Lung (tissue), 12 donors: ENCODE data around the gene SNRNP40. TPM values are rescaled to one million over a fixed set of nuclear protein-coding genes. Genes with fewer than 3 reads are reported as not detected.

Source experiments
- ATAC-seq: fragments of 200-7000 bp; cut with Tn5 transposase; one replicate; pipeline ENCODE4 v1.9.1; 2020; ENCODE audit warnings: moderate number of reproducible peaks; ENCODE audit not compliant: insufficient read depth, low FRiP score
- DNase-seq, 3 donors: peaks; one replicate each; pipeline ENCODE4 v3.0.0-alpha.2; 2013 to 2017
- H3K27ac ChIP-seq, 2 donors: one replicate each; pipeline ENCODE4 v1.5.1; 2013; ENCODE audit warnings: mild to moderate bottlenecking in 2 of 2, moderate library complexity in 2 of 2, control low read depth in 1 of 2, inconsistent platforms in 1 of 2, low read depth in 1 of 2, low read length in 1 of 2
- H3K27me3 ChIP-seq, 3 donors: one replicate each; pipeline ENCODE4 v1.5.1; 2013; ENCODE audit warnings: low read length in 2 of 3; ENCODE audit not compliant: control insufficient read depth in 3 of 3, insufficient read depth in 3 of 3
- H3K36me3 ChIP-seq, 4 donors: one replicate each; pipeline ENCODE4 v1.5.1; 2013; ENCODE audit warnings: low read length in 4 of 4, mild to moderate bottlenecking in 1 of 4, moderate library complexity in 1 of 4; ENCODE audit not compliant: control insufficient read depth in 4 of 4, insufficient read depth in 4 of 4
- H3K4me1 ChIP-seq, 5 donors: one replicate each; pipeline ENCODE4 v1.5.1; 2013; ENCODE audit warnings: low read length in 5 of 5, mild to moderate bottlenecking in 2 of 5, moderate library complexity in 1 of 5; ENCODE audit not compliant: control insufficient read depth in 5 of 5, insufficient read depth in 5 of 5
- H3K4me3 ChIP-seq: one replicate; pipeline ENCODE4 v1.5.1; 2013; ENCODE audit warnings: mild to moderate bottlenecking, control low read depth, moderate library complexity
- H3K9ac ChIP-seq, 2 donors: one replicate each; pipeline ENCODE4 v1.5.1; 2013; ENCODE audit warnings: low read length in 2 of 2, control low read depth in 1 of 2; ENCODE audit not compliant: insufficient read depth in 1 of 2
- H3K9me3 ChIP-seq, 4 donors: one replicate each; pipeline ENCODE4 v1.5.1; 2013; ENCODE audit warnings: low read length in 3 of 4, mild to moderate bottlenecking in 1 of 4, moderate library complexity in 1 of 4; ENCODE audit not compliant: control insufficient read depth in 4 of 4, insufficient read depth in 3 of 4
- CTCF ChIP-seq: IDR thresholded peaks from 2 replicates; pipeline ENCODE4 v1.5.1; 2012; ENCODE audit warnings: mild to moderate bottlenecking; ENCODE audit errors: control extremely low read depth, extremely low read depth
- WGBS, 2 donors: extraction: QIAGEN DNeasy Blood & Tissue Kit; methylation state at CpG; one replicate each; pipeline ENCODE4 v1.1.7; 2013; 5-methylcytosine and 5-hydroxymethylcytosine counted together
- polyA plus RNA-seq, 2 donors: library from polyadenylated mRNA; stranded (reverse); fragments of 200-250 nt; gene quantifications; one replicate each; pipeline ENCODE4 v1.2.1, GENCODE V29; 2013
- total RNA-seq, 2 donors: library from RNA; depleted of rRNA in 1 of 2; stranded (reverse); fragments of >200 nt in 1 of 2; gene quantifications; one replicate each; pipeline ENCODE4 v1.2.1, GENCODE V29; 2014 to 2021
- donor health status: control.
- donor health status: control.
- donor health status: Bipolar disorder and iron deficiency.
- donor health status: healthy.
- donor health status: DM: yes; HTN: yes; CAD: no.

The SNRNP40 gene
- total and polyA plus RNA-seq, 4 donors: 15.0 to 71.7 (median 38.5) TPM

DNA sequence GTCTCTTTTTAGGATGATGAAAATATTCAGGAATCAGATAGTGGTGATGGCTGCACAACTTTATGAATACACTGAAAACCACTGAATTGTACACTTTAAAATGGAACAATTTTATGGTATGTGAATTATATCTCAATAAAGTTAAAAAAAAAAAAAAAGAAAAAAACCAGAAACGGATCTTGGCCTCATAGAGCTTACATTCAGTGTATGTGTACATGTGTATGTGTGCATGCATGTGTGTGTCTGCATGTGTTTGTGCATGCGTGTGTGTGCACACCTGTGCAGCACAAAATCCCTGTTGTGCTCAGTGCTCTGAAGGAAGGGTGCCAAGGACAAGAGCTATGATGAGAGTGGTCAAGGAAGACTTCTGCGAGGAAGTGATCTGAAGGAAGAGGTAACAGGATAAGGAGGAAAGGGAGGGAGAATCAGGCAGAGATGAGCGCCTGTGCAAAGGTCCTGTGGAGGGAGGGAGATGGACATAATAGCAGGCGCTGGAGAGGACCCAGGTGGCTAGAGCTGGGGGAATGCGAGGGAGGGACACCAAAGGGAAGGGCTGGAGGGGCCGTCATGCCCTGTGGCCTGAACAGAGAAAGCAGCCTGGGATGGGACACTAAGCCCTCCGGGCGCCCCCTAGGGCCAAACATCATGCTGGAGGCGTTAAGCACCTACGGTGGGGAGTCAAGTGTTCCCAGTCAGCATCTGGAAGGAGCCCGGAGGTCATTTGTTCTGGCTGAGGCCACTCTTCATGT, 82.1 kb downstream of the SNRNP40 start:
- no peak overlapping the region for H3K27ac ChIP-seq
- H3K4me3 ChIP-seq: no peak overlapping the region
- H3K27me3 ChIP-seq: no peaks in the 10 kb centered on the region
- no peak for ATAC-seq
- TF ChIP-seq CTCF: no peak
- peaks cover 0 to 4% (median 0%) of the 10 kb centered on the region in 4 donors for H3K9me3 ChIP-seq
- 61 to 62% methylated on average over 12 of the region's 12 CpGs for WGBS, 2 donors
- DNase-seq: no peak
- no peaks in the 10 kb centered on the region for H3K36me3 ChIP-seq
- no peak overlapping the region for H3K9ac ChIP-seq
- peaks cover 0 to 12% (median 4%) of the 10 kb centered on the region in 5 donors for H3K4me1 ChIP-seq

Other genes starting within 250 kb of the SNRNP40 start
- 100 to 1,000 TPM in 1 of 2 donors, 10 to 100 TPM in 1; 99.1 to 125 TPM for gene PUM1, start 231.1 kb downstream of the SNRNP40 start, total RNA-seq
- 10 to 100 TPM; 24.7 to 34.8 TPM for gene PUM1, start 231.1 kb downstream of the SNRNP40 start, polyA plus RNA-seq
- gene NKAIN1, start 56.9 kb downstream of the SNRNP40 start, total RNA-seq: not detected
- under 1 TPM in 1 of 2 donors, not detected in 1; 0.03 TPM for gene NKAIN1, start 56.9 kb downstream of the SNRNP40 start, polyA plus RNA-seq
- gene ZCCHC17, start 244 bp upstream of the SNRNP40 start, total RNA-seq: 10 to 100 TPM; 17.0 to 19.3 TPM
- 10 to 100 TPM; 24.2 to 27.7 TPM for gene ZCCHC17, start 244 bp upstream of the SNRNP40 start, polyA plus RNA-seq
- 10 to 100 TPM in 1 of 2 donors, 1 to 10 TPM in 1; 7.5 to 19.1 TPM for gene FABP3, start 76.3 kb upstream of the SNRNP40 start, total RNA-seq
- 10 to 100 TPM in 1 of 2 donors, 1 to 10 TPM in 1; 1.7 to 39.8 TPM for gene FABP3, start 76.3 kb upstream of the SNRNP40 start, polyA plus RNA-seq
- 10 to 100 TPM in 1 of 2 donors, 1 to 10 TPM in 1; 6.1 to 55.4 TPM for gene SERINC2, start 116.4 kb upstream of the SNRNP40 start, total RNA-seq
- 10 to 100 TPM; 22.3 to 59.1 TPM for gene SERINC2, start 116.4 kb upstream of the SNRNP40 start, polyA plus RNA-seq